GM21367 (cell line): ENCODE data around the gene TBC1D2B.
A peak's percentile ranks its signal among the peaks of the same experiment; 100 is the strongest.

ENCODE experiments used
- ATAC-seq: cut with Tn5 transposase; IDR thresholded peaks from one replicate; pipeline ENCODE4 v1.9.1; 2021; ENCODE audit not compliant: unreplicated experiment

TBC1D2B gene

GRCh38 chr15:78098131-78098755 is 20.7 kb upstream of the TBC1D2B start:
- no peak for ATAC-seq

GRCh38 chr15:78097667-78098066 is 20.2 kb upstream of the TBC1D2B start:
- no peak for ATAC-seq

- no peak for ATAC-seq
Observed at GRCh38 chr15:78093242-78094020, 15.9 kb upstream of the TBC1D2B start.

- no peak for ATAC-seq
Observed at GRCh38 chr15:78092261-78093041, 14.9 kb upstream of the TBC1D2B start, which contains the start of gene SH2D7. Gene SH2D7 (plus strand): TSS chr15:78092561. CDS start chr15:78092585, 24 bp downstream.

GRCh38 chr15:78090422-78091063 is 13.0 kb upstream of the TBC1D2B start:
- ATAC-seq: no peak

GRCh38 chr15:78088773-78089080 is 11.2 kb upstream of the TBC1D2B start:
- ATAC-seq: no peak

GRCh38 chr15:78087951-78088772 is 10.7 kb upstream of the TBC1D2B start:
- peak; percentile 50 for ATAC-seq

- ATAC-seq: no peak
Observed at GRCh38 chr15:78085928-78086327, 8.4 kb upstream of the TBC1D2B start.

GRCh38 chr15:78084449-78084750 is 6.9 kb upstream of the TBC1D2B start:
- no peak for ATAC-seq

GRCh38 chr15:78083687-78084448 is 6.4 kb upstream of the TBC1D2B start:
- ATAC-seq: no peak

- ATAC-seq: no peak
Observed at GRCh38 chr15:78083186-78083585, 5.7 kb upstream of the TBC1D2B start.

- no peak for ATAC-seq
Observed at GRCh38 chr15:78082743-78083110, 5.2 kb upstream of the TBC1D2B start.

GRCh38 chr15:78082106-78082742 is 4.7 kb upstream of the TBC1D2B start:
- ATAC-seq: no peak

- no peak for ATAC-seq
Observed at GRCh38 chr15:78080088-78080460, 2.6 kb upstream of the TBC1D2B start.

GRCh38 chr15:78079298-78080087 is 2.0 kb upstream of the TBC1D2B start:
- ATAC-seq: no peak

- no peak for ATAC-seq
Observed at GRCh38 chr15:78077871-78078210, 330 bp upstream of the TBC1D2B start.

- ATAC-seq: no peak
Observed at GRCh38 chr15:78076231-78077052, 1.1 kb downstream of the TBC1D2B start.
